RCC 7860 (cell line): ENCODE data around the gene ARHGEF2.
"Not testable (repeated sequence)": the region's sequence is repeated elsewhere in the genome, so short reads cannot be mapped to it uniquely, and the experiment has no call there.

Experiments
- DNase-seq: peaks from one replicate; pipeline ENCODE4 v3.0.0-alpha.2; 2015; ENCODE audit warnings: low spot score
- FAIRE-seq: peaks from 2 replicates; lab custom pipeline; 2012; peaks lifted over from hg19 to GRCh38; lab: Jason Lieb, UNC

The ARHGEF2 gene

GRCh38 chr1:155946633-155947219, 31.6 kb downstream of the ARHGEF2 start:
- FAIRE-seq (no peak), DNase-seq (no peak)

- FAIRE-seq: no peak
- no peak for DNase-seq
Measured at GRCh38 chr1:155944444-155944799, 33.9 kb downstream of the ARHGEF2 start.

GRCh38 chr1:155942578-155943141, 35.7 kb downstream of the ARHGEF2 start:
- no peak for FAIRE-seq
- no peak for DNase-seq

- no peak for DNase-seq
- no peak for FAIRE-seq
Measured at GRCh38 chr1:155941845-155942531, 36.4 kb downstream of the ARHGEF2 start.

GRCh38 chr1:155940993-155941844, 37.1 kb downstream of the ARHGEF2 start, which contains the start of gene RXFP4:
Gene RXFP4 (plus strand): TSS chr1:155941638. CDS start chr1:155941710, 72 bp downstream.
- DNase-seq (no peak), FAIRE-seq (no peak)

GRCh38 chr1:155940482-155940992, 37.8 kb downstream of the ARHGEF2 start:
- DNase-seq: peak; percentile 39
- FAIRE-seq: no peak

- peak; percentile 22 for FAIRE-seq
- DNase-seq: peak; percentile 62
Measured at GRCh38 chr1:155938220-155938627, 40.1 kb downstream of the ARHGEF2 start.

- FAIRE-seq: no peak
Measured at GRCh38 chr1:155934936-155935590, 43.3 kb downstream of the ARHGEF2 start.

GRCh38 chr1:155934097-155934935, 44.0 kb downstream of the ARHGEF2 start, which contains the start of gene KHDC4:
Gene KHDC4 (minus strand): TSS chr1:155934413. CDS start chr1:155934373, 40 bp downstream.
- DNase-seq: peak; percentile 95
- FAIRE-seq: peak; percentile 91

More at GRCh38 chr1:155934936-155935590, 43.3 kb downstream of the ARHGEF2 start:
- peak; percentile 18 for DNase-seq

- no peak for FAIRE-seq
- DNase-seq: no peak
Measured at GRCh38 chr1:155933591-155934096, 44.7 kb downstream of the ARHGEF2 start.

- DNase-seq: no peak
- FAIRE-seq: no peak
Measured at GRCh38 chr1:155932487-155932886, 45.9 kb downstream of the ARHGEF2 start.

GRCh38 chr1:155932081-155932480, 46.3 kb downstream of the ARHGEF2 start:
- DNase-seq: peak; percentile 8
- no peak for FAIRE-seq

- DNase-seq (peak; percentile 14), FAIRE-seq (no peak)
Measured at GRCh38 chr1:155931332-155932038, 46.9 kb downstream of the ARHGEF2 start.

- DNase-seq, FAIRE-seq: not testable (repeated sequence)
Measured at GRCh38 chr1:155930725-155931124, 47.6 kb downstream of the ARHGEF2 start.

- no peak for DNase-seq
- FAIRE-seq: no peak
Measured at GRCh38 chr1:155929057-155929456, 49.3 kb downstream of the ARHGEF2 start.

GRCh38 chr1:155925506-155925905, 52.8 kb downstream of the ARHGEF2 start:
- FAIRE-seq: no peak

GRCh38 chr1:155920717-155921116, 57.6 kb downstream of the ARHGEF2 start:
- FAIRE-seq (no peak), DNase-seq (no peak)

More at GRCh38 chr1:155925506-155925905, 52.8 kb downstream of the ARHGEF2 start:
- DNase-seq: no peak

GRCh38 chr1:155919801-155920200, 58.5 kb downstream of the ARHGEF2 start:
- no peak for DNase-seq
- FAIRE-seq: no peak

GRCh38 chr1:155918660-155919059, 59.7 kb downstream of the ARHGEF2 start:
- FAIRE-seq (no peak), DNase-seq (no peak)
